GM23248 (cell line): ENCODE data around the gene CNKSR3.

Experiments used
- EZH2 ChIP-seq: fragments of 200-600 bp; sonication (generic); IDR thresholded peaks from 2 replicates; pipeline ENCODE4 v1.6.1; 2018; ENCODE audit warnings: antibody characterized with exemption, mild to moderate bottlenecking; ENCODE audit not compliant: insufficient read depth, poor library complexity, severe bottlenecking
- EZH2phosphoT487 ChIP-seq: fragments of 200-600 bp; sonication (generic); IDR thresholded peaks from 2 replicates; pipeline ENCODE4 v1.6.1; 2018; ENCODE audit warnings: antibody characterized with exemption, moderate library complexity, mild to moderate bottlenecking, low read depth; ENCODE audit not compliant: insufficient read depth

DNA sequence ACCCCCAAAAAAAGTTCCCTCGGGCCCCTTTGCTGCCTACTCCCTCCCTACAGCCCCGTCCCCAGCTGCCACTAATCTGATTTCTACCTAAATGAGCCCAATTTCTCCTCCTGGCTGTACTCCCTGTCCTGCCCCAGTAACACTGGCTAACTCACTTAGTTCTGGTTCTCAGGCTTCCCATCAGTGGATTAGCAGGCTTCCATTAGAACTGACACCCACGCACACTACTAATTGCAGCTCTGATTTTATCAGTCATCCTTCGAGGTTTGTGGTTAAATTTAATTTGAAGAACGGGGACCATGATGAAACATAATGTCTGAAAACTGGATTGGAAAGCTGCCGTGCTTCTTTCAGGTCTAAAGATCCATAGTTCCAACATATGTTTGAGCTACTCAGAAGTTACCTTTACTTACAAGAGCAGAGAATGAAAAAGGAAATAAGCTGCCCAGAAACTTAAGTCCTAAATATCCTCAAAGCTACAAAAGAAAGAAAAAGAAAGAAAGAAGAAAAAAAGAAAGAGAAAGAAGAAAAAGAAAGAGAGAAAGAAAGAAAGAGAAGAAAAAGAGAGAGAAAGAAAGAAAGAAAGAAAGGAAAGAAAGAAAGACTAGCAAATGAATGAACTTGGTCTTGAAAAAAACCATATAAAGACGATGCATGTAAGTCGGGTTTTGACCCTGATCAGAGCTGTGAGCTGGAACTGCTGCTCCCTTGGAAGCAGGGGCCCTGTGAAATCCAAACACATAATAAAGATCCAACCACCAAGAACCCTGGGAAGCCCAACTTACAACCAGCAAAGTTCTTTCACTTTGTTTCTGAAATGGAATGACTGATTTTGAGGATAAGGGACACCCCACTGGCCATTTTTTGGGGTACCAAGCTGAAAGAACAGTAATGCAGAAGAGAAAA lies 51.7 kb downstream of the CNKSR3 start:
- TF ChIP-seq EZH2 (no peak), EZH2phosphoT487 (no peak)
